ENCODE measurements around the gene FAM161B.
"Not testable (repeated sequence)": the region's sequence is repeated elsewhere in the genome, so short reads cannot be mapped to it uniquely, and the experiment has no call there.

FAM161B gene

GRCh38 chr14:73949752-73950734 lies at the start of gene FAM161B, which contains the start of gene COQ6:
Gene FAM161B (minus strand): TSS chr14:73950094. CDS start chr14:73950026, 68 bp downstream.
Gene COQ6 (plus strand): TSS chr14:73950302. CDS start chr14:73950333, 31 bp downstream.
- Histone ChIP-seq H3K4me3 (peak within 1 kb of the TSS; percentile 67 to 95 (median 78)), H3K27ac (peak within 1 kb of the TSS; percentile 15 to 95 (median 86))

GRCh38 chr14:73998726-73999125 lies 48.8 kb upstream of the FAM161B start:
- Histone ChIP-seq H3K27ac (no peak overlapping the region), H3K4me3 (no peak overlapping the region)

- no peak overlapping the region for H3K27ac ChIP-seq
- H3K4me3 ChIP-seq, result no peak overlapping the region
Observed at GRCh38 chr14:73997944-73998447, 48.1 kb upstream of the FAM161B start.

GRCh38 chr14:73997108-73997943 lies 47.4 kb upstream of the FAM161B start:
- Histone ChIP-seq H3K4me3 (no peak overlapping the region), H3K27ac (no peak overlapping the region)

GRCh38 chr14:73996731-73997107 lies 46.8 kb upstream of the FAM161B start:
- H3K27ac ChIP-seq, result no peak overlapping the region
- H3K4me3 ChIP-seq, result no peak overlapping the region

GRCh38 chr14:73995977-73996378 lies 46.1 kb upstream of the FAM161B start:
- Histone ChIP-seq H3K4me3 (no peak overlapping the region), H3K27ac (no peak overlapping the region)

- not testable (repeated sequence) for H3K4me3 ChIP-seq, H3K27ac ChIP-seq
Observed at GRCh38 chr14:73994926-73995325, 45.0 kb upstream of the FAM161B start.

- no peak overlapping the region for H3K4me3 ChIP-seq
- H3K27ac ChIP-seq, result no peak overlapping the region
Observed at GRCh38 chr14:73991092-73991491, 41.2 kb upstream of the FAM161B start.

GRCh38 chr14:73988656-73989055 lies 38.8 kb upstream of the FAM161B start:
- not testable (repeated sequence) for H3K4me3 ChIP-seq, H3K27ac ChIP-seq

GRCh38 chr14:73988065-73988464 lies 38.2 kb upstream of the FAM161B start:
- Histone ChIP-seq H3K27ac (no peak overlapping the region), H3K4me3 (no peak overlapping the region)

GRCh38 chr14:73977896-73978295 lies 28.0 kb upstream of the FAM161B start:
- Histone ChIP-seq H3K4me3 (no peak overlapping the region), H3K27ac (no peak overlapping the region)

GRCh38 chr14:73976125-73976524 lies 26.2 kb upstream of the FAM161B start:
- H3K4me3 ChIP-seq, result no peak overlapping the region

GRCh38 chr14:73973497-73973896 lies 23.6 kb upstream of the FAM161B start:
- no peak overlapping the region for H3K27ac ChIP-seq

More at GRCh38 chr14:73976125-73976524, 26.2 kb upstream of the FAM161B start:
- H3K27ac ChIP-seq, result no peak overlapping the region

GRCh38 chr14:73968885-73969284 lies 19.0 kb upstream of the FAM161B start:
- H3K4me3 ChIP-seq, result no peak overlapping the region
- no peak overlapping the region for H3K27ac ChIP-seq

More at GRCh38 chr14:73973497-73973896, 23.6 kb upstream of the FAM161B start:
- no peak overlapping the region for H3K4me3 ChIP-seq

- H3K4me3 ChIP-seq, result no peak overlapping the region
- H3K27ac ChIP-seq, result no peak overlapping the region
Observed at GRCh38 chr14:73965216-73965615, 15.3 kb upstream of the FAM161B start.

GRCh38 chr14:73961192-73961591 lies 11.3 kb upstream of the FAM161B start:
- Histone ChIP-seq H3K27ac (no peak overlapping the region), H3K4me3 (no peak overlapping the region)

- no peak overlapping the region for H3K27ac ChIP-seq
- no peak overlapping the region for H3K4me3 ChIP-seq
Observed at GRCh38 chr14:73958591-73958990, 8.7 kb upstream of the FAM161B start.

- no peak overlapping the region for H3K27ac ChIP-seq
- no peak overlapping the region for H3K4me3 ChIP-seq
Observed at GRCh38 chr14:73955674-73956073, 5.8 kb upstream of the FAM161B start.

- Histone ChIP-seq H3K4me3 (no peak overlapping the region), H3K27ac (no peak overlapping the region)
Observed at GRCh38 chr14:73953731-73954130, 3.8 kb upstream of the FAM161B start.

- no peak overlapping the region for H3K27ac ChIP-seq
Observed at GRCh38 chr14:73945159-73945670, 4.7 kb downstream of the FAM161B start.

More at GRCh38 chr14:73945159-73945670, 4.7 kb downstream of the FAM161B start:
- no peak overlapping the region for H3K4me3 ChIP-seq
